GM18951 (cell line): ENCODE measurements around the gene EIF2AK3.
"Not testable (repeated sequence)": the region's sequence is repeated elsewhere in the genome, so short reads cannot be mapped to it uniquely, and the experiment has no call there.

Experiments used
- POLR2A ChIP-seq: IDR thresholded peaks from 4 replicates; pipeline ENCODE4 v1.6.1; 2011; ENCODE audit warnings: mild to moderate bottlenecking; ENCODE audit not compliant: insufficient read length, insufficient read depth; ENCODE audit errors: extremely low read depth
- in situ Hi-C: fragments of 300-500 bp; cut with MboI; formaldehyde crosslinking; loops from one replicate; pipeline ENCODE4 v1.12.0; 2022; ENCODE audit warnings: low sequenced_read_pairs, mixed read lengths, inconsistent platforms; ENCODE audit not compliant: unreplicated experiment

Gene EIF2AK3

DNA sequence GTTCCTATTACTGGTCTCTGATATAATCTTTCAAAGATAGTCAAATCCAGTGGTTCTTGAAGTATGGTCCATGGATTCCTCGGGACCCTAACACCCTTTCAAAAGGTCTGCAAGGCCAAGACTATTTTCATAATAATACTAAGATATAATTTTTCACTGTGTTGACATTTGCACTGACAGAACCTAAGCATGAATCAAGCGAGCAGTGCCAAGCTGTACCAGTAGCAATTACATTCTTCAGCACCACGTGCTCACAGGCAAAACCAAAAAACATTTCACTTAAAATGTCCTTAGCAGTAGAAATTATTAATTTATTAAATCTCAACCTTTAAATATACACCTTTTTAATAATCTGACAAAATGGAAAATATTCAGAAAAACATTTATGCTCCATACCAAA is 59.1 kb downstream of the EIF2AK3 start:
- in situ Hi-C loops = no loop called here
- TF ChIP-seq POLR2A = no peak

DNA sequence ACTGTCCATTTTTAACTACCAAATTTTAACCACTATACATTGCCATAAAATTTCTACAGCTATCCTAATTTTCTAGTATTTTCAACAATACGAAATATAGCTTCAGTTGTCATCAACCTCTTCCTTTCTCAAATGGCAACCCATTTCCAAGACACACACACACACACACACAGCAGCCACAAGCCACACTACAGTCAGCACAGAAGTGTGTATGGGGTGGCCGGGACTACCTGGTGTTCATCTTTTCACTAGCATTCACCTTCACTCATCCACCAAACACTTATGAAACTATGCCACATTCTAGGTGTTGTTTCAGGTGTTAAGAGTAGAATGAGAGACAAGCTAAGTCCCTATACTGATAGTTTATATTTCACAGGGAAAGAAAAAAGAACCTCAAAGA is 62.9 kb downstream of the EIF2AK3 start:
- in situ Hi-C loops = no loop called here
- no peak for TF ChIP-seq POLR2A

DNA sequence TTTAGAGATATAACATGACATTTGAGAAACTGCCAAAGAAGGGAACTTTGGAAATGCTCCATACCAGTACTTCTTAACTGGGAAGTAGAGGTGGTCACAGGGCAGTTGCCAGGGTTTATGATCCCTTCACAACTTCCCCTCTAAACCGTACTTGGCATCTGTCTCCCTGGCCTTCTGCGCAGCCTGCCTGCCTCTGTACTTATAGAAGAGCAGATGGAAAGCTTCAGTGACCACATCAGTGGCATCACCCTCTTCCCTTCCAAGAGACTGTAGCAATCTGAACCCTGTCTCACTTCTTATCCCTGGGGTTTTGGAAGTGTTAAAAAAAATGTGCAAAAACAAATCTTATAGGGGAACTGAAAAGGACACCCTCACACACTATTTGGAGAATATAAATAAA is 64.1 kb downstream of the EIF2AK3 start:
- TF ChIP-seq POLR2A = no peak
- in situ Hi-C loops = no loop called here

DNA sequence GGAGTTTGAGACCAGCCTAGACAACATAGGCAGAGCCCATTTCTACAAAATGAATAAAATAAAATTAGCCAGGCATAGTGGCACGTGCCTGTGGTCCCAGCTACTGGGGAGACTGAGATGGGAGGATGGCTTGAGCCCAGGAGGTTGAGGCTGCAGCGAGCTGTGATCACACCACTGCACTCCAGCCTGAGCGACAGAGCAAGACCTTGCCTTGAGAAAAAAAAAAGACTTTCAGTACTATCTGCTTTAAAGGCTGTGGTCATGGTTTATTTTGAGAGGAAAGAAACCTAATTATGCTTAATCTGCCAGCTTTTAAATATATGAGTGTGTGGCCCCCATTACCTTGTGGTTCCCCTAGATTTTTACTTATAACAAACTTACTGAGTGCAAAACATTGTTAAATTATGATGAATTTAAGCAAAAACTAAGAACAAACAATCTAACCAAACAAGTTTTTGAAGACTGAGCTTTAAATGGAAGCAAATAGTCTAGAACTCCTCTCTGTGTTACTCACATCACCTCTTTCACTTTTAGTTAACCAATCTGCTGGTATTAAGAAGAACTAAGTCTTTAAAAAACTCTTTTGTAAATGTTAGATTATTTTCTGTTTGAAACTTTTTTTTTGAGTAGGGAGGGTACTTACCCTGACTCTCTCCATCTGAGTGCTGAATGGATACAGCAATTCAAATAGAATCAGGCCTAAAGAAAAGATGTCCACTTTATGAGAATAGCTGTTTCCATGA is 65.4 kb downstream of the EIF2AK3 start:
- in situ Hi-C loops = no loop called here
- no peak for TF ChIP-seq POLR2A

DNA sequence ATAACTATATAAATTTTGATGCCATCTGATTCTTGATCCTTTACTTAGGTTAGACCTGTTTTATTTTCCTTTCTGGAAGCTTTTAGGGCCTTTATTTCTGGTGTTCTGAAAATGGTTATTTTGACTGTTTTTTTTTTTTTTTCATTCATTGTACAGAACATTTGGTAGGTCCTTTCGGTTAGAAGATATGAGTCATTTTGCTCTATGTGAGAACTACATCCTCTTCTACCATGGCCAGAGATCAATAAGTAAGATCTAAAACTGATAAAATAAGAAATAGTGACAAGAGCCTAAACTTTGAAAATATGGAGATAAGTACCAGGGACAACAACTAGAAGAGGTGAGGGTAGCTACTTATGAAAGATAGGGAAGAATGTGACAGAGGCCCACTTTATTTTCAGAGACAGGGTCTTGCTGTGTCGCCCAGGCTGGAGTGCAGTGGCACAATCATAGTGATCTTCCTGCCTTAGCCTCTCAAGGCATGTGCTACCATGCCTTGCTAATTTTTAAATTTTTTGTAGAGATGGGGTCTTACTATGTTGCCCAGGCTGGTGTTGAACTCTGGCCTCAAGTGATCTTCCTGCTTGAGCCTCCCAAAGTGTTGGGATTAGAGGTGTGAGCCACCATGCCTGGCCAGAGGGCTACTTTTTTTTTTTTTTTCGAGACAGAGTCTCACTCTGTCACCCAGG is 66.5 kb downstream of the EIF2AK3 start:
- TF ChIP-seq POLR2A = no peak
- in situ Hi-C loops = no loop called here

DNA sequence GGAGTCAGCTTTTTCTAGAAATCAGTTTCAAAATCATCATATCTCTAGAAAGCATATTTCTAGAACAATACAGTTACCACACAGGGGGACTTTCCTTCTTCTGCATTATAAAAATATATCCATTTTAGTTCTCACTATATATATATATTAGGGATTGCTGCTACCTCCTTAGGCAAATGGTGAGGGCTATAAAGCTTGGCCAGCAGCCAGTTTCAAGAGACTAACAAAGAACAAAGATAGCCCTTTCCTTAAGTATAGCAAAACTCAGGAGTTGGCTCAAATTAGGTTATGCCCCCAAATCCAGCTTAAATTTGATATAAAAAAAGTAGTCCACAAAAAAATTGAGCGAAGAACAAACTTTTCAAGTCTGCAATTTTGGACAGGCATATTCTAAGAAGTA is 70.0 kb downstream of the EIF2AK3 start:
- TF ChIP-seq POLR2A = no peak

DNA sequence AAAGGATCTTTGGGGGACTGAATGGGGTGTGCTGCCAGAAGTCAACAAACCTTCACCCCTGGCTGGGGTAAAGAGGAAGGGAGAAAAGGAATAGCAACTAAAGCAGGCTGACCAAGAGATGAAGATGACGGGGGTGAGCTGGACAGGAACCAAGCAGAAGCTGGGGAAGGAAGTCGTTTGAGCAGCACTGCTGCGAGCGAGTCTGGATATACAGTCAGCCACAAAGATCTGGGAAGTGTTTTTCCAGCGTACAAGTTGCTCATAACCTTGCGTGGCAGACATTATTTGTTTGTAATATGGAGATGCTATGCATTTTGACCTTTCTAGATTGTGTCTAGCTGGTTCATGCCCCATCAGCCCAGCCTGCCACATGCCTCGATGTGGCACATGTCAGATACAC is 71.2 kb downstream of the EIF2AK3 start:
- in situ Hi-C loops = no loop called here
- no peak for TF ChIP-seq POLR2A

More for the DNA sequence above, 70.0 kb downstream of the EIF2AK3 start:
- in situ Hi-C loops = no loop called here

DNA sequence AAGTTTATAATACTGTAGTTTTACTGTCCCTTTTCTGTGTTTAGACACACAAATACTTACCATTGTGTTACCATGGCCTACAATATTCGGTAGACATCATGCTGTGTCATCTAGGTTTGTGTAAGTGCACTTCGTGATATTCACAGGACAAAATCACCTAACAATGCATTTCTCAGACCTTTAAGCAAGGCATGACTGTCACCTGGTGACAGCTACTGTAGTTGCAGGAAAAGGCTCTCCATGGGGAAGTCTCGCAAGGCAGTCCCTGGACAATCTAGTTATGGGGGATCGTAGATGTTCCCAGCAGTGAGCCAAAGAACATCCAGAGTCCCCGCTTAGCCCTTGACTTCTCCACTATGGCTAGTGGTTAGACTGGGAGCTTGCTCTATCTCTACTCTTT is 73.1 kb downstream of the EIF2AK3 start:
- TF ChIP-seq POLR2A = no peak
- in situ Hi-C loops = no loop called here

DNA sequence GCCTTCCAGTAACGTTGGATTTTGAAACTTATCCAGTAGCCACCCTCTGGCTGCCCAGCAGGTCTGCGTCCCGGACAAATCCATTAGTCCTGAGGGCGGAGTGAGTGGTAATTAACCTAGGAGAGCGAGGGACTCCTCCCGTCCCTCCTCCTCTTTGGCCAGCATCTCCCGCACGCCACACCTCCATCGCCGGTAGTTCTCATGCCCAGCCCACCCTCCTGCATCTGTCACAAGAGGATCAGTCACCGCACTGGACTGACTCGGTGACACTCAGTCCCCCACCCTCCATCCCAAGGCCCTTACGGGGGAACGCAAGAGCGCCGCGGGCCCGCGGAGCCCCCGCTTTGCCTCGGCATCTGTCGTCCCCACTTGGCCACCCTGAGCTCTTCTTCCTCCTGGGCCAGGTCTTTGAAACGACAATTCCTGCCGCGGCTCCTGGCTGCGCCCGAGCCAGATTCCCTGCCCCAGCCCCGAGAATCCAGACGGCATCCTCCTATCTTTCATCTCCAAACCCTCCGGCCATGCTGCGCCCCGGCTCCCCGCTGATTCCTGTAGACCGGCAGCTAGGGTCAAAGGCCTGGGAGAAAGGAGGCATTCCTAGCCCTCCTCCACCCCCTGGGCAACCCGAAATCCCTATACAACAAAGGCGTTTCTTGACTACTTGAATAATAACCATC is 77.5 kb downstream of the EIF2AK3 start:
- no peak for TF ChIP-seq POLR2A

DNA sequence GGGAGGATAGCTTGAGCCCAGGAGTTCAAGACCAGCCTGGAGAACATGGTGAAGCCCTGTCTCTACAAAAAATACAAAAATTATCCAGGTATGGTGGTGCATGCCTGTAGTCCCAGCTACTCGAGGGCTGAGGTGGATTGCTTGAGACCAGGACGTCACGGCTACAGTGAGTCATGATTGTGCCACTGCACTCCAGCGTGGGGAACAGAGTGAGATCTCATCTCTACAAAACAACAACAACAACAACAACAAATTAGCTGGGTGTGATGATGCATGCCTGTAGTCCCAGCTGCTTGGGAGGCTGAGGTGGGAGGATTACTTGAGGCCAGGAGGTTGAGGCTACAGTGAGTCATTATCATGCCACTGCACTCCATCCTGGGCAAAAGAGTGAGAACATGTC is 81.0 kb downstream of the EIF2AK3 start:
- in situ Hi-C loops = not testable (repeated sequence)

More for the DNA sequence above, 77.5 kb downstream of the EIF2AK3 start:
- in situ Hi-C loops = no loop called here

DNA sequence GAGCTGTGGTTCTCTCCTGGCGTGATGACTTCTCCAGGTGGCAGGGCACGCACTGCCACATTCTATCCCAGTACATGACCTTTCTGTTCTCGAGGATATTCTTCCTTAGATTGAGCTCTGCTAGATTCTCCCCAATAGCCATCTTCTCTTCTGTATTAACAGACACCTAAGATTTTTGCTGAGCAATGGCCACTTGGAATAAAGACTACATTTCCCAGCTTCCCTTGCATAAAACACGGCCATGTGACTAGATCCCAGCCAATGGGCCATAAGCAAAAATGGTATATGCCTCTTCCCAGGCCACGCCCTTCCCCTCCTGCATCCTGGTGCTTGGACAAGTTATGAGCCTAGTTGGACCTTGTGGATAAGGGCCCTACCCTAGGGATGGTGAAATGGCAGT is 82.1 kb downstream of the EIF2AK3 start:
- no peak for TF ChIP-seq POLR2A
- in situ Hi-C loops = no loop called here

DNA sequence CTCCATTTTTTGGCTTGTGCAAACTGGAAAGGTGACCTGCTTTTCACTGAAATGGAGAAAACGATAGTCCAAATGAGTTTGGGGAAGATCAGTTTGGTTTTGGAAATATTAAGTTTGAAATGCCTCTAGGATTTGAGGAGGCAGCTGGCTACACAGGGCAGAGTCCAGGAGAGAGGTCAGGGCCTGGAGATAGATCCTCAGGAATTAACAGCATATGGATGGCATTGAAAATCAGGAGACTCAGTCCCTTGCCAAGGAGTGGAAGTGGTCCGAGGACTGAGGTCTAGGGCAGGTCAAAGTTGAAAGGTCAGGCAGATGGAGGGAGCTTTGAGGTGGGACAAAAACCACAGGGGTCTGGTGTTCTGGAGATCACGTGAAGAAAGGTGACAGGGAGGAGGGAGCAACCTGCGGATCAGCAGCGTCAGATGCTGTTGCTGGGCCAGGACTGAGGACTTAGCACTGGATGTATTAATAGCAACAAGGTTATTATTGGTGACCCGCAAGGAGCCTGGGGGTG is 83.7 kb downstream of the EIF2AK3 start:
- in situ Hi-C loops = no loop called here
- no peak for TF ChIP-seq POLR2A

DNA sequence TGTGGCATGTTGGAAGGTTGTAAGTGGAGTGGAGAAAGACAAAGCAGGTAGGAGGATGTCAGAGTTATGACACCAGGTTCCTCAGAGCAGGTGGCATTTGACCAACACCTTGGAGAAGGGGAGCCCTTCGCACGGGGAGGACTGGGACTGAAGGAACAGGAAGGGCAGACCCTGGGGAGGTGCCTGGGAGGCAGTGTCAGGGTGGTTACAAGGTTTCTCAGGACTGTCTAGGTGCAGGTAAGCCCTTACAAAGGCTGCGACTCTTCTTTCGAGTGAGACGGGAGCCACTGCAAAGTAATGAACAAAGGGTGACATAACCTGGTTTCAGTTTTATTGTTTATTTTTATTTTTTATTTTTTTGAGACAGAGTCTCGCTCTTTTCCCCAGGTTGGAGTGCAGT is 84.6 kb downstream of the EIF2AK3 start:
- in situ Hi-C loops = no loop called here

More for the DNA sequence above, 84.6 kb downstream of the EIF2AK3 start:
- no peak for TF ChIP-seq POLR2A
